Tibial artery (tissue), 4 donors: ENCODE measurements around the gene BHLHE23.
A peak's percentile ranks its signal among the peaks of the same experiment; 100 is the strongest.

Experiments
- DNase-seq, 2 donors: peaks; one replicate each; pipeline ENCODE4 v3.0.0-alpha.2; 2019
- H3K27ac ChIP-seq, 2 donors: fragments of 200-600 bp; sonication (generic) in 1 of 2; 1 replicate in 1 of 2; 2 replicates in 1 of 2; pipeline ENCODE4 v1.5.1; 2018 to 2019; ENCODE audit warnings: mild to moderate bottlenecking in 1 of 2
- H3K27me3 ChIP-seq, 2 donors: fragments of 200-600 bp; sonication (generic) in 1 of 2; one replicate each; pipeline versions ENCODE4 v1.5.1 to v1.6.0; 2016 to 2019
- H3K36me3 ChIP-seq, 3 donors: fragments of 200-600 bp; sonication (generic) in 2 of 3; one replicate each; pipeline ENCODE4 v1.5.1; 2016 to 2019; ENCODE audit warnings: mild to moderate bottlenecking in 2 of 3
- H3K4me1 ChIP-seq, 4 donors: fragments of 200-600 bp; sonication (generic) in 2 of 4; 1 replicate in 3 of 4; 2 replicates in 1 of 4; pipeline ENCODE4 v1.5.1; 2016 to 2019
- H3K4me3 ChIP-seq, 2 donors: fragments of 200-600 bp; sonication (generic) in 1 of 2; 1 replicate in 1 of 2; 2 replicates in 1 of 2; pipeline ENCODE4 v1.5.1; 2018 to 2019; ENCODE audit warnings: mild to moderate bottlenecking in 2 of 2
- H3K9me3 ChIP-seq, 3 donors: fragments of 200-600 bp; sonication (generic) in 1 of 3; one replicate each; pipeline ENCODE4 v1.5.1; 2016 to 2019
- CTCF ChIP-seq, 2 experiments: fragments of 200-600 bp in 1 of 2; fragments of 450-650 bp in 1 of 2; IDR thresholded peaks; one replicate each; pipeline ENCODE4 v1.5.1; 2017 to 2019; ENCODE audit warnings: antibody characterized with exemption in 2 of 2, mild to moderate bottlenecking in 1 of 2, moderate library complexity in 1 of 2
- intact Hi-C: fragments of 100-400 bp; cut with DNase I; formaldehyde crosslinking; loops from one replicate; pipeline ENCODE4 v1.15.0; 2023; ENCODE audit warnings: low total_unique reads

The BHLHE23 gene

DNA sequence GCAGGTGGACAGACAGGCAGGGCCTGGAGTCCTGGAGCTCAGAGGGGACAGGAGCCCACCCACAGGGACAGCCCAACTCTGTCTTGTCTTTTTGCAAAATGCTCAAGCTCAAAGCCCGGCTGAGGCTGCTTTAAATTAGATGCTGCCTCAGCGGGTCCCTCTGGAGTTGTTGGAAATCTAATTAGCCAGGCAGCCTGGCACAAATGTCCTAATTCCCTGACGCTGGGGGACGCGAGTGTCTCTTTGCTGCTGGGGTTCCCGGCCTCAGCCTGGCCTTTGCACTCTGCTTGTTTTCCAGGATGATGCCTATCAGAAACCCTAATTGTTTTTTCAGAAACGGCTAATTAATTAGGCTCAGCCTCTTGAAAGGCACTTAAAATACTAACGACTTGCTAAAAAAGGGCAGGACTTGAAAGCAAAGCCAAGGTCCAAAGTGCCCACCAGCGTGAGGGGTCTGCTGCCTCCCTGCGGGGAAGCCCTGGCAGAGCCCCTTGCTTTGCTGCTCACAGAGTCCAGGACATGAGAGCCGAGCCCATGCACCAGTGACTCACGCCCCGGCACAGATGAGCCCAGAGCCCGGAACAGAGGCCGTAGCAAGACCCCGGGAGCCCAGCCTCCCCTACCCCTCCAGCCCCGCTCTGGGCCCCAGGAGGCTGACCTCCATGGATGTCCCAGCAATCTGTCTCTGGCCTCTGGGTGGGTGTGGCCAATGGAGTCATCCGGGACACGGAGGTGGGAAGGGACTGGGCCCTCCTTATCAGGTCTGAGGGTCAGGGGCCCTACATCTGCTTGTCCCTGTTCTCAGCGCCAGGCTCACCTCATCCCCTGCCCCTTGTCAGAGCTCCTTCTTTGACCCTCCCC is 46.0 kb upstream of the BHLHE23 start:
- peaks cover 0 to 66% of the 10 kb centered on the region in 2 donors for H3K27me3 ChIP-seq
- H3K4me3 ChIP-seq, result no peak overlapping the region
- peak in 1 of 2 donors; percentile 51 for DNase-seq
- intact Hi-C loops, result no loop called here
- no peaks in the 10 kb centered on the region for H3K9me3 ChIP-seq
- no peak for TF ChIP-seq CTCF (IDR thresholded peaks at IDR 0.05)
- no peaks in the 10 kb centered on the region for H3K36me3 ChIP-seq
- H3K27ac ChIP-seq, result no peak overlapping the region
- peaks cover 0 to 8% (median 3%) of the 10 kb centered on the region in 4 donors for H3K4me1 ChIP-seq

DNA sequence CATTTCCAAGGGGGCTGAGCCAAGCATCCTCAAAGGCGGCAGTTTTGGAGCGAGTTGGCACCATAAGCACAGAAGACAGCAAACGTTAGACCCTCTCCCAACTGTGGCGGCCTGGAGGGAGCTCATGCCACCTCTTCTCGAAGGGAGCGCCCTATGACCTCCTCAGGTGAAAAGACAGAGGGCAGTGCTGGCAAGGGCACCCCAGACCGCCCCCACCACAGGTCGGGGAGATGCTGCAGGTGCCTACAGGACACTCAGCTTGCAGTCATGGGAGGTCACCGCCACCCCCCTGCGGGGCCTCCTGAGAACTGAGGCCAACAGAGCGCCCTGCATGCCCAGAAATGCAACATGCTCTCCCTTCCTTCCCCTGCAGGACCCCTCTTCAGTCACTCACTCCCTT is 45.1 kb upstream of the BHLHE23 start:
- intact Hi-C loops, result no loop called here
- no peak for DNase-seq
- no peak overlapping the region for H3K4me3 ChIP-seq
- no peak overlapping the region for H3K27ac ChIP-seq
- peaks cover 0 to 68% of the 10 kb centered on the region in 2 donors for H3K27me3 ChIP-seq
- H3K36me3 ChIP-seq, result no peaks in the 10 kb centered on the region
- TF ChIP-seq CTCF (IDR thresholded peaks at IDR 0.05), result no peak
- H3K4me1 ChIP-seq, result peaks cover 0 to 8% (median 3%) of the 10 kb centered on the region in 4 donors
- H3K9me3 ChIP-seq, result no peaks in the 10 kb centered on the region

DNA sequence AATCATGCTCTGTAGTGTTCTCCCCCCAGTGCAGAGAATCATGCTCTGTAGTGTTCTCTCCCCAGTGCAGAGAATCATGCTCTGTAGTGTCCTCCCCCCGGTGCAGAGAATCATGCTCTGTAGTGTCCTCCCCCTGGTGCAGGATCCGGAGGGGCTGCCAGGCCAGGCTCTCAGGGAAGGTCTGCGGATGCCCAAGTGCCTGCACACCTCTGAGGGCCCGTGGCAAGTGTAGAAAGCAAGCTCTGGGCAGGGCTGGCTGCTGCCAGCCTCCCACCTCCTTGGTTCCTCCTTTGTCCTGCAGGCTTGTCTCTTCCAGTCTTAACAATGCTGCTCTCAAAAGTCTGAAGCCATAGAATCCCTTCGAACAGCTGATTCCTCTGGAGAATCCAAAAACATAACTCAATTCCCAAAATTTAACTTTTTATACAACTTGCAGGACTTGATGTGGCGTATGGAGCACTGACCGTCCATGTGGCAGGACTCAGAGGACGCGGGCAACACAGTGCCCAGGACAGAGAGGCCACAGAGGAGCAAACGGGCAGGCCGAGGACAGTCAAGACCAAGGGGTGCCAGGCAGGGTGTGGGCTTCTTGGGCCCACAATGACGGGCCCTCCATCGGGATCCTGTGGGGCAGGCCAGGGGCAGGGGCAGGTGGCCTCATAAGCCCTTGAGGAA is 44.6 kb upstream of the BHLHE23 start:
- intact Hi-C loops, result no loop called here
- no peak for DNase-seq
- Histone ChIP-seq H3K4me1 (peaks cover 0 to 5% (median 1%) of the 10 kb centered on the region in 4 donors), H3K9me3 (no peaks in the 10 kb centered on the region), H3K27me3 (peaks cover 0 to 66% of the 10 kb centered on the region in 2 donors), H3K36me3 (no peaks in the 10 kb centered on the region), H3K4me3 (no peak overlapping the region), H3K27ac (no peak overlapping the region)
- TF ChIP-seq CTCF (IDR thresholded peaks at IDR 0.05), result no peak

- intact Hi-C loops, result no loop called here
- H3K27me3 ChIP-seq, result peaks cover 0 to 66% of the 10 kb centered on the region in 2 donors
Observed at GRCh38 chr20:63050406-63050805, 43.6 kb upstream of the BHLHE23 start.

More at GRCh38 chr20:63050406-63050805, 43.6 kb upstream of the BHLHE23 start:
- Histone ChIP-seq H3K4me3 (no peak overlapping the region), H3K4me1 (no peaks in the 10 kb centered on the region), H3K9me3 (no peaks in the 10 kb centered on the region), H3K36me3 (no peaks in the 10 kb centered on the region), H3K27ac (no peak overlapping the region)
- TF ChIP-seq CTCF (IDR thresholded peaks at IDR 0.05), result no peak
- no peak for DNase-seq
